GM12891 (cell line): ENCODE data around the gene IER5L.

Experiments
- POLR2A ChIP-seq: IDR thresholded peaks from 2 replicates; pipeline ENCODE4 v1.6.1; 2011; ENCODE audit warnings: low read depth, low read length, control low read depth
- POLR2AphosphoS5 ChIP-seq: IDR thresholded peaks from 2 replicates; pipeline ENCODE4 v1.6.1; 2011; ENCODE audit warnings: low read depth, low read length, control low read depth

DNA sequence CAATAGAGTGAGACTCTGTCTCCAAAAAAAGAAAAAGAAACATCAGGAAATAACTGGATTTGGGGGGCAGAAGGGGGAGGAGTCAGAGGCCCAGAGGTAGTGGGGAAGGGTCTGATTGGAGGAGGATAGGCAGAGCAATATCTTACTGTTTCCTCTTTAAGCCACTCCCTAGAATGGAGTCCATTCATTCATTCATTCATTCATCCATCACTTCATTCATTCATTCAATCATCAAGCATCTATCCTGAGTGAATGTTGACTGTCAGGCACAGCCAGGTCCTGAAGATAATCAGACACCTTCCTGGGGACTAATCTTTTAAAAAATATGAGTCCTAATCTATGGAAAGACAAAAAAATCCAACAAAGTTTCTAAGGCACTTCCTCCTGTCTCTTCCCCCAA lies 12.9 kb downstream of the IER5L start:
- TF ChIP-seq POLR2A (no peak), POLR2AphosphoS5 (no peak)
